ENCODE results near the gene RGS9. TPM values are rescaled to one million over a fixed set of nuclear protein-coding genes. Genes with fewer than 3 reads are reported as not detected.

Gene RGS9
- total and polyA plus RNA-seq, 10 of the 15 experiments (the other 5 are each of a cell fraction or from before 2014, with no cell fraction given): 1.1 to 10.6 (median 5.6) TPM

DNA sequence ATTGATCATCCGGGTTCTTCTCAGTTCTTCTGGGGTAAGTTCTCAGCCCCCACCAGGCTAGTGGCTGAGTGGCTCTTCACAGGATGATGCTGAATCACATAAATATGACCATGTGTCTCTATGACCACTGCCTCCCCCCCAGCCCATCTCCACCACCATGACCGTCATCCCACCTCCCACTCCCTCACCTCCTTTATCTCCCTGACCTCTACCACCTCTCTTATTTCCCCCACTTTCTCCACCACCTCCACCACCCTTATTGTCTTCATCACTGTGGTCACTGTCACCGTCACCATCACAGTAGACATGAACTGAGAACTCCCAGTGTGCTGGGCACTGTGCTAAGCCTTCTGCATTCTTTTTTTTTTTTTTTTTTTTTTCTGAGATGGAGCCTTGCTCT is 32.5 kb downstream of the RGS9 start:
- FAIRE-seq (no peak), ATAC-seq (no peak), DNase-seq (ENCODE audit: low read depth, low spot score) (no peak)
- ChIA-PET CTCF (interaction anchor here (0.7 kb wide), 1 partner anchor 32 kb away, joined by 3 read pairs; no protein-coding TSS in a partner anchor), POLR2A (no interaction called here), RAD21 (ENCODE audit: unreplicated experiment) (no interaction called here), SMC1A (ENCODE audit: uncharacterized antibody, unreplicated experiment) (interaction anchor here (1.9 kb wide), 1 partner anchor 9 kb away, joined by 4 read pairs; no protein-coding TSS in a partner anchor)
- no peak overlapping the region for H3K4me2 ChIP-seq (ENCODE audit: control insufficient read depth, insufficient read depth)
- no peak overlapping the region for H3K27ac ChIP-seq (ENCODE audit: control insufficient read depth, insufficient read depth)
- TF ChIP-seq EZH2 (IDR thresholded peaks at IDR 0.05; ENCODE audit: borderline replicate concordance, control insufficient read depth, low read depth, low read length) (no peak), TBL1XR1 (IDR thresholded peaks at IDR 0.05; ENCODE audit: low read depth, low read length) (no peak), TCF7 (IDR thresholded peaks at IDR 0.05; ENCODE audit: borderline replicate concordance) (no peak), SMAD1 (IDR thresholded peaks at IDR 0.05; ENCODE audit: low read depth, partially characterized antibody) (no peak), IKZF1 (conservative IDR thresholded peaks at IDR 0.05) (no peak), FOXM1 (IDR thresholded peaks at IDR 0.05; ENCODE audit: low read depth, low read length) (no peak)
- TF ChIP-seq, protein P1, sequence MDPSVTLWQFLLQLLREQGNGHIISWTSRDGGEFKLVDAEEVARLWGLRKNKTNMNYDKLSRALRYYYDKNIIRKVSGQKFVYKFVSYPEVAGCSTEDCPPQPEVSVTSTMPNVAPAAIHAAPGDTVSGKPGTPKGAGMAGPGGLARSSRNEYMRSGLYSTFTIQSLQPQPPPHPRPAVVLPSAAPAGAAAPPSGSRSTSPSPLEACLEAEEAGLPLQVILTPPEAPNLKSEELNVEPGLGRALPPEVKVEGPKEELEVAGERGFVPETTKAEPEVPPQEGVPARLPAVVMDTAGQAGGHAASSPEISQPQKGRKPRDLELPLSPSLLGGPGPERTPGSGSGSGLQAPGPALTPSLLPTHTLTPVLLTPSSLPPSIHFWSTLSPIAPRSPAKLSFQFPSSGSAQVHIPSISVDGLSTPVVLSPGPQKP (IDR thresholded peaks at IDR 0.05; ENCODE audit: low read depth, low read length): no peak
- H2AFZ ChIP-seq (ENCODE audit: control insufficient read depth, low read depth, low read length): no peak overlapping the region
- no peaks in the 10 kb centered on the region for H3K79me2 ChIP-seq (ENCODE audit: control insufficient read depth, insufficient read depth, low read length)
- intact Hi-C loops (cut with micrococcal nuclease; ENCODE audit: unreplicated experiment) (no loop called here), in situ Hi-C loops (cut with MboI) (no loop called here)
- H3K9ac ChIP-seq (ENCODE audit: control insufficient read depth, insufficient read depth, low read length): no peak overlapping the region
- no peaks in the 10 kb centered on the region for H3K27me3 ChIP-seq (replicated peaks in 1 of 2; ENCODE audit: control insufficient read depth in 2 of 2, insufficient read depth in 2 of 2, low read length in 1 of 2)
- 83% methylated on average over 3 of the region's 3 CpGs for WGBS (ENCODE audit: insufficient coverage, insufficient replicate concordance, low lambda C conversion rate, missing lambda C conversion rate)
- BruUV-seq (replicated peaks): no TSS peak
- H3K4me3 ChIP-seq: no peak overlapping the region
- H3K9me3 ChIP-seq (replicated peaks; ENCODE audit: control insufficient read depth, insufficient read depth, low read length): no peaks in the 10 kb centered on the region
- no peaks in the 10 kb centered on the region for H3K36me3 ChIP-seq (ENCODE audit: control insufficient read depth in 2 of 2, insufficient read depth in 2 of 2, low read length in 1 of 2)
- H3K4me1 ChIP-seq (ENCODE audit: control insufficient read depth, insufficient read depth, low read length): peaks cover 12% of the 10 kb centered on the region
- no peaks in the 10 kb centered on the region for H4K20me1 ChIP-seq (ENCODE audit: control insufficient read depth, insufficient read depth)

DNA sequence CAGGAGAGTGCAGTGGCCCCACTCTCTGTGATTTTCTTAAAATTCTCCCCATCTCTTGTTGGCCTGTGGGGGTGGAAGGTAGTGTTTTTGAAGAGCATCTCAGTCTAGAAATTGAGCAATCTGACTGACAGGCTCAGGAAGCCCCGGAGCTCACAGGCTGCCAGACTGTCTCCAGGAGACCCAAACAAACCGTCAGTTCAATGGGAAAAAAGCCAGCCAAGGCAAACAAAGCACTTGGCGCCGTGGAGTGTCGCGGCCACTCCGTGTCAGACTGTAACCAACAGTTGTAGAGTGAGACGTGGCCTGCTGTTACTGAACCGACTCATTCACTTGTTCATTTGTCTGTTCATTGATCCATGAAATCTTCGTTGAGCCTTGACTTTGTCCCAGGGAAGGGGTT is 33.7 kb downstream of the RGS9 start:
- no peak for DNase-seq (ENCODE audit: low read depth, low spot score)
- SMC1A ChIA-PET (ENCODE audit: uncharacterized antibody, unreplicated experiment): interaction anchor here (2.0 kb wide), 1 partner anchor 10 kb away, joined by 9 read pairs; no protein-coding TSS in a partner anchor
- no peaks in the 10 kb centered on the region for H3K27me3 ChIP-seq (replicated peaks in 1 of 2; ENCODE audit: control insufficient read depth in 2 of 2, insufficient read depth in 2 of 2, low read length in 1 of 2)
- no peaks in the 10 kb centered on the region for H3K36me3 ChIP-seq (ENCODE audit: control insufficient read depth in 2 of 2, insufficient read depth in 2 of 2, low read length in 1 of 2)
- H3K9ac ChIP-seq (ENCODE audit: control insufficient read depth, insufficient read depth, low read length): no peak overlapping the region
- H3K4me3 ChIP-seq: no peak overlapping the region
- intact Hi-C loops (cut with micrococcal nuclease; ENCODE audit: unreplicated experiment): no loop called here
- BruUV-seq (replicated peaks): no TSS peak
- CTCF ChIA-PET: no interaction called here
- POLR2A ChIA-PET: no interaction called here
- ATAC-seq: no peak
- H3K27ac ChIP-seq (ENCODE audit: control insufficient read depth, insufficient read depth): no peak overlapping the region
- in situ Hi-C loops (cut with MboI): no loop called here
- H3K9me3 ChIP-seq (replicated peaks; ENCODE audit: control insufficient read depth, insufficient read depth, low read length): no peaks in the 10 kb centered on the region
- H2AFZ ChIP-seq (ENCODE audit: control insufficient read depth, low read depth, low read length): no peak overlapping the region
- no peak overlapping the region for H3K4me2 ChIP-seq (ENCODE audit: control insufficient read depth, insufficient read depth)
- 85% methylated on average over 10 of the region's 10 CpGs for WGBS (ENCODE audit: insufficient coverage, insufficient replicate concordance, low lambda C conversion rate, missing lambda C conversion rate)
- no peak for FAIRE-seq
- no peaks in the 10 kb centered on the region for H4K20me1 ChIP-seq (ENCODE audit: control insufficient read depth, insufficient read depth)
- no peaks in the 10 kb centered on the region for H3K79me2 ChIP-seq (ENCODE audit: control insufficient read depth, insufficient read depth, low read length)
- peaks cover 20% of the 10 kb centered on the region for H3K4me1 ChIP-seq (ENCODE audit: control insufficient read depth, insufficient read depth, low read length)
- RAD21 ChIA-PET (ENCODE audit: unreplicated experiment): no interaction called here
- TF ChIP-seq SUZ12 (IDR thresholded peaks at IDR 0.05; ENCODE audit: unreplicated experiment): no peak
- TF ChIP-seq WRNIP1 (IDR thresholded peaks at IDR 0.05; ENCODE audit: borderline replicate concordance, low read depth, low read length): no peak
- no peak for TF ChIP-seq STAT1 (conservative IDR thresholded peaks at IDR 0.05)
- no peak for TF ChIP-seq KDM1A (IDR thresholded peaks at IDR 0.05; ENCODE audit: borderline replicate concordance)
- no peak for TF ChIP-seq TCF3 (IDR thresholded peaks at IDR 0.05; ENCODE audit: borderline replicate concordance, insufficient read depth, low read depth, low read length)
- TF ChIP-seq ZNF24 (IDR thresholded peaks at IDR 0.05): no peak
- TF ChIP-seq, protein P2, sequence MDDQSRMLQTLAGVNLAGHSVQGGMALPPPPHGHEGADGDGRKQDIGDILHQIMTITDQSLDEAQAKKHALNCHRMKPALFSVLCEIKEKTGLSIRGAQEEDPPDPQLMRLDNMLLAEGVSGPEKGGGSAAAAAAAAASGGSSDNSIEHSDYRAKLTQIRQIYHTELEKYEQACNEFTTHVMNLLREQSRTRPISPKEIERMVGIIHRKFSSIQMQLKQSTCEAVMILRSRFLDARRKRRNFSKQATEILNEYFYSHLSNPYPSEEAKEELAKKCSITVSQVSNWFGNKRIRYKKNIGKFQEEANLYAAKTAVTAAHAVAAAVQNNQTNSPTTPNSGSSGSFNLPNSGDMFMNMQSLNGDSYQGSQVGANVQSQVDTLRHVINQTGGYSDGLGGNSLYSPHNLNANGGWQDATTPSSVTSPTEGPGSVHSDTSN (IDR thresholded peaks at IDR 0.05; ENCODE audit: insufficient replicate concordance, low read depth, low read length): no peak
- TF ChIP-seq, protein P3, sequence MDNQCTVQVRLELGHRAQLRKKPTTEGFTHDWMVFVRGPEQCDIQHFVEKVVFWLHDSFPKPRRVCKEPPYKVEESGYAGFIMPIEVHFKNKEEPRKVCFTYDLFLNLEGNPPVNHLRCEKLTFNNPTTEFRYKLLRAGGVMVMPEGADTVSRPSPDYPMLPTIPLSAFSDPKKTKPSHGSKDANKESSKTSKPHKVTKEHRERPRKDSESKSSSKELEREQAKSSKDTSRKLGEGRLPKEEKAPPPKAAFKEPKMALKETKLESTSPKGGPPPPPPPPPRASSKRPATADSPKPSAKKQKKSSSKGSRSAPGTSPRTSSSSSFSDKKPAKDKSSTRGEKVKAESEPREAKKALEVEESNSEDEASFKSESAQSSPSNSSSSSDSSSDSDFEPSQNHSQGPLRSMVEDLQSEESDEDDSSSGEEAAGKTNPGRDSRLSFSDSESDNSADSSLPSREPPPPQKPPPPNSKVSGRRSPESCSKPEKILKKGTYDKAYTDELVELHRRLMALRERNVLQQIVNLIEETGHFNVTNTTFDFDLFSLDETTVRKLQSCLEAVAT (IDR thresholded peaks at IDR 0.05): no peak
- no peak for TF ChIP-seq IRF4 (IDR thresholded peaks at IDR 0.05; ENCODE audit: low read depth, low read length)

Data from GM12878 (cell line).